Measurements from ENCODE around the gene DGKG. TPM values are rescaled to one million over a fixed set of nuclear protein-coding genes. Genes with fewer than 3 reads are reported as not detected.

The DGKG gene
- total and polyA plus RNA-seq, 4 donors = 2.1 to 13.7 (median 8.0) TPM

DNA sequence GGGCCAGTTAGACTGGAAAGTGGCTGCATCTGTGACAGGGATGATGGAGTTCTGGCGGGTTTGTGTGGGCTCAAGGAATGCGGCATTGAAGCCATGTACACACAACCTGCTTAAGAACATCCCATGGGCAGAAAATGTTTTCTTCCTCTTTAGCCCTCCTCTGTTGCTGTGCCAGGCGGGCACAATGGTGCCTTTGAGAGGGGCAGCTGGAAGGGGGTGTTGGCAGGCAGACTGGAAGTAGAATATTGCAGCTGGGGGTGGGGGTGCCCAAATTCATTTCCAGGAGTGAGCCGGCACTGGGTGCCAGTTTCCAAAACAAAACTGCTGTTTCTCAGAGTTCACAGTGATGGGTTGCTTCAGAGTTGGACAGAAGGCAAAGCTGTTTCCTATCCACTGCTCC, 161.3 kb downstream of the DGKG start:
- no peak overlapping the region for H3K27ac ChIP-seq (ENCODE audit: low read depth in 1 of 2, low read length in 1 of 2)
- DNase-seq (no peak), ATAC-seq (ENCODE audit: insufficient read depth, low FRiP score) (no peak)
- H3K9ac ChIP-seq (ENCODE audit: insufficient read depth in 1 of 2, low read length in 2 of 2) = no peak overlapping the region
- no peak overlapping the region for H3K4me3 ChIP-seq
- 94 to 98% methylated on average over 4 of the region's 4 CpGs for WGBS, 2 donors
- no peaks in the 10 kb centered on the region for H3K4me1 ChIP-seq (ENCODE audit: control insufficient read depth in 5 of 5, insufficient read depth in 5 of 5, low read length in 5 of 5)
- H3K9me3 ChIP-seq (ENCODE audit: control insufficient read depth in 4 of 4, insufficient read depth in 3 of 4, low read length in 3 of 4) = peaks cover 0 to 2% (median 0%) of the 10 kb centered on the region in 4 donors
- TF ChIP-seq CTCF (IDR thresholded peaks at IDR 0.05; ENCODE audit: control extremely low read depth, extremely low read depth) = no peak
- H3K27me3 ChIP-seq (ENCODE audit: control insufficient read depth in 3 of 3, insufficient read depth in 3 of 3, low read length in 2 of 3) = peaks cover 0 to 12% (median 1%) of the 10 kb centered on the region in 3 donors
- no peaks in the 10 kb centered on the region for H3K36me3 ChIP-seq (ENCODE audit: control insufficient read depth in 4 of 4, insufficient read depth in 4 of 4, low read length in 4 of 4)

GRCh38 chr3:186198442-186198841, 163.6 kb downstream of the DGKG start:
- H3K36me3 ChIP-seq (ENCODE audit: control insufficient read depth in 4 of 4, insufficient read depth in 4 of 4, low read length in 4 of 4) = no peaks in the 10 kb centered on the region
- no peak overlapping the region for H3K9ac ChIP-seq (ENCODE audit: insufficient read depth in 1 of 2, low read length in 2 of 2)
- H3K27me3 ChIP-seq (ENCODE audit: control insufficient read depth in 3 of 3, insufficient read depth in 3 of 3, low read length in 2 of 3) = peaks cover 0 to 23% (median 15%) of the 10 kb centered on the region in 3 donors
- H3K27ac ChIP-seq (ENCODE audit: low read depth in 1 of 2, low read length in 1 of 2) = no peak overlapping the region
- H3K9me3 ChIP-seq (ENCODE audit: control insufficient read depth in 4 of 4, insufficient read depth in 3 of 4, low read length in 3 of 4) = peaks cover 0 to 2% (median 0%) of the 10 kb centered on the region in 4 donors
- H3K4me1 ChIP-seq (ENCODE audit: control insufficient read depth in 5 of 5, insufficient read depth in 5 of 5, low read length in 5 of 5) = peaks cover 0 to 10% (median 6%) of the 10 kb centered on the region in 5 donors
- no peak for DNase-seq
- no peak overlapping the region for H3K4me3 ChIP-seq
- 91 to 95% methylated on average over 2 of the region's 2 CpGs for WGBS, 2 donors
- no peak for ATAC-seq (ENCODE audit: insufficient read depth, low FRiP score)
- no peak for TF ChIP-seq CTCF (IDR thresholded peaks at IDR 0.05; ENCODE audit: control extremely low read depth, extremely low read depth)

GRCh38 chr3:186194451-186194811, 167.6 kb downstream of the DGKG start:
- Histone ChIP-seq H3K36me3 (ENCODE audit: control insufficient read depth in 4 of 4, insufficient read depth in 4 of 4, low read length in 4 of 4) (no peaks in the 10 kb centered on the region), H3K27ac (ENCODE audit: low read depth in 1 of 2, low read length in 1 of 2) (no peak overlapping the region), H3K9me3 (ENCODE audit: control insufficient read depth in 4 of 4, insufficient read depth in 3 of 4, low read length in 3 of 4) (no peaks in the 10 kb centered on the region), H3K4me1 (ENCODE audit: control insufficient read depth in 5 of 5, insufficient read depth in 5 of 5, low read length in 5 of 5) (peaks cover 0 to 14% (median 6%) of the 10 kb centered on the region in 5 donors), H3K9ac (ENCODE audit: insufficient read depth in 1 of 2, low read length in 2 of 2) (peak overlapping the region in 1 of 2 donors; percentile 32), H3K4me3 (no peak overlapping the region), H3K27me3 (ENCODE audit: control insufficient read depth in 3 of 3, insufficient read depth in 3 of 3, low read length in 2 of 3) (peaks cover 3 to 46% (median 39%) of the 10 kb centered on the region in 3 donors)
- DNase-seq (peak in 1 of 3 donors; percentile 12), ATAC-seq (ENCODE audit: insufficient read depth, low FRiP score) (no peak)
- 28 to 32% methylated on average over 10 of the region's 10 CpGs for WGBS, 2 donors
- no peak for TF ChIP-seq CTCF (IDR thresholded peaks at IDR 0.05; ENCODE audit: control extremely low read depth, extremely low read depth)
